HS-27A (cell line): ENCODE results near the gene ECHDC1.
"Not testable (repeated sequence)": the region's sequence is repeated elsewhere in the genome, so short reads cannot be mapped to it uniquely, and the experiment has no call there.

Source experiments
- DNase-seq: peaks from one replicate; pipeline ENCODE4 v3.0.0-alpha.2; 2012; ENCODE audit warnings: low read depth, missing footprints

ECHDC1 gene

GRCh38 chr6:127342296-127342945 is 988 bp downstream of the ECHDC1 start:
- DNase-seq = no peak

GRCh38 chr6:127341471-127342202 is 1.8 kb downstream of the ECHDC1 start:
- no peak for DNase-seq

- DNase-seq = no peak
Observed at GRCh38 chr6:127340171-127340570, 3.2 kb downstream of the ECHDC1 start.

- no peak for DNase-seq
Observed at GRCh38 chr6:127338936-127339335, 4.5 kb downstream of the ECHDC1 start.

GRCh38 chr6:127332383-127332961 is 10.9 kb downstream of the ECHDC1 start:
- DNase-seq = no peak

- DNase-seq = not testable (repeated sequence)
Observed at GRCh38 chr6:127331256-127331655, 12.2 kb downstream of the ECHDC1 start.

- no peak for DNase-seq
Observed at GRCh38 chr6:127328043-127328609, 15.3 kb downstream of the ECHDC1 start.

GRCh38 chr6:127319686-127320085 is 23.7 kb downstream of the ECHDC1 start:
- no peak for DNase-seq

- no peak for DNase-seq
Observed at GRCh38 chr6:127317388-127318128, 25.9 kb downstream of the ECHDC1 start.

- DNase-seq = no peak
Observed at GRCh38 chr6:127305741-127306140, 37.7 kb downstream of the ECHDC1 start.

GRCh38 chr6:127303917-127304316 is 39.5 kb downstream of the ECHDC1 start:
- no peak for DNase-seq

- DNase-seq = peak; percentile 24
Observed at GRCh38 chr6:127302728-127303660, 40.4 kb downstream of the ECHDC1 start.

GRCh38 chr6:127301199-127301700 is 42.2 kb downstream of the ECHDC1 start:
- DNase-seq = no peak

GRCh38 chr6:127300411-127300810 is 43.0 kb downstream of the ECHDC1 start:
- peak; percentile 41 for DNase-seq

GRCh38 chr6:127299522-127300240 is 43.7 kb downstream of the ECHDC1 start:
- no peak for DNase-seq

- DNase-seq = no peak
Observed at GRCh38 chr6:127298475-127298874, 44.9 kb downstream of the ECHDC1 start.

- no peak for DNase-seq
Observed at GRCh38 chr6:127297502-127298070, 45.8 kb downstream of the ECHDC1 start.

- DNase-seq = no peak
Observed at GRCh38 chr6:127291495-127291894, 51.9 kb downstream of the ECHDC1 start.

- DNase-seq = no peak
Observed at GRCh38 chr6:127290391-127291265, 52.8 kb downstream of the ECHDC1 start.
